Endothelial cell of umbilical vein (primary cell): Measurements from ENCODE around the gene RPS16.

Source experiments
- EZH2 ChIP-seq: IDR thresholded peaks from 2 replicates; pipeline ENCODE4 v1.6.1; 2012; ENCODE audit warnings: borderline replicate concordance, low read depth, mild to moderate bottlenecking, moderate library complexity, low read length, inconsistent platforms; ENCODE audit not compliant: severe bottlenecking
- FOS ChIP-seq: IDR thresholded peaks from 2 replicates; pipeline ENCODE4 v1.6.1; 2011; ENCODE audit warnings: mild to moderate bottlenecking, low read length, moderate library complexity, borderline replicate concordance; ENCODE audit not compliant: insufficient read depth
- GATA2 ChIP-seq: IDR thresholded peaks from 2 replicates; pipeline ENCODE4 v1.7.0; 2011; ENCODE audit warnings: low read depth, mild to moderate bottlenecking, moderate library complexity, mixed read lengths, low read length; ENCODE audit not compliant: insufficient read length, insufficient read depth
- JUN ChIP-seq: IDR thresholded peaks from 2 replicates; pipeline ENCODE4 v1.6.1; 2011; ENCODE audit warnings: borderline replicate concordance, low read depth; ENCODE audit not compliant: insufficient read length, insufficient read depth
- MYC ChIP-seq: IDR thresholded peaks from one replicate; pipeline ENCODE4 v1.6.1; 2011; ENCODE audit warnings: mild to moderate bottlenecking, low read depth, low read length
- POLR2A ChIP-seq: IDR thresholded peaks from 2 replicates; pipeline ENCODE4 v1.6.1; 2012; ENCODE audit warnings: low read depth, mild to moderate bottlenecking, control low read depth, low read length
- POLR2AphosphoS5 ChIP-seq: IDR thresholded peaks from 2 replicates; pipeline ENCODE4 v1.6.1; 2012; ENCODE audit warnings: low read depth, mild to moderate bottlenecking, control low read depth, low read length, moderate library complexity; ENCODE audit not compliant: insufficient read depth
- TF ChIP-seq, protein P1 (sequence below), 2 donors: IDR thresholded peaks; 1 replicate in 1 of 2; 2 replicates in 1 of 2; pipeline ENCODE4 v1.5.1; 2011; ENCODE audit warnings: low read length in 2 of 2, mild to moderate bottlenecking in 2 of 2, moderate library complexity in 2 of 2, control low read depth in 1 of 2, inconsistent platforms in 1 of 2, low read depth in 1 of 2; ENCODE audit not compliant: insufficient read depth in 1 of 2; ENCODE audit errors: extremely low read depth in 1 of 2

DNA sequence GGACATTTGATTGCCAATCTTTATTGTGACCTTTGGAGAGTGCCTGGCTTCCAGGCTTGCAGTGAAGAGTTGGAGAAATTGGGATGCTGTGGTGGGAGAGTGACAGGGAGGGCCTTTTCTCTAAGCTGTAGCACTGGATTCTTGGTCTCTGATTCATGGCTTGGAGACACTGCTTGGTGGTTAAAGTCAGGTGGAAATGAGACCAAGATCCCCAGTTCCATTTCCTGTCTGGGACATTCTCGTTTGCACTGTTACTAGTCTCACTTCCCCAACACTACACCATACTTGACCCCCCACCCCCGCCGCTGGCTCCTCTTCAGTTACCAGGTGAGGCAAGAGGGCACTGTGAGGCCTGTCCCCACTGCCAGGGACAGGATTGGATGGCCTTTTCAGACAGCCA is 12.5 kb upstream of the RPS16 start:
- TF ChIP-seq GATA2 (no peak), POLR2A (no peak), EZH2 (no peak), MYC (no peak), FOS (no peak), POLR2AphosphoS5 (no peak), JUN (no peak)
- TF ChIP-seq, protein P1, sequence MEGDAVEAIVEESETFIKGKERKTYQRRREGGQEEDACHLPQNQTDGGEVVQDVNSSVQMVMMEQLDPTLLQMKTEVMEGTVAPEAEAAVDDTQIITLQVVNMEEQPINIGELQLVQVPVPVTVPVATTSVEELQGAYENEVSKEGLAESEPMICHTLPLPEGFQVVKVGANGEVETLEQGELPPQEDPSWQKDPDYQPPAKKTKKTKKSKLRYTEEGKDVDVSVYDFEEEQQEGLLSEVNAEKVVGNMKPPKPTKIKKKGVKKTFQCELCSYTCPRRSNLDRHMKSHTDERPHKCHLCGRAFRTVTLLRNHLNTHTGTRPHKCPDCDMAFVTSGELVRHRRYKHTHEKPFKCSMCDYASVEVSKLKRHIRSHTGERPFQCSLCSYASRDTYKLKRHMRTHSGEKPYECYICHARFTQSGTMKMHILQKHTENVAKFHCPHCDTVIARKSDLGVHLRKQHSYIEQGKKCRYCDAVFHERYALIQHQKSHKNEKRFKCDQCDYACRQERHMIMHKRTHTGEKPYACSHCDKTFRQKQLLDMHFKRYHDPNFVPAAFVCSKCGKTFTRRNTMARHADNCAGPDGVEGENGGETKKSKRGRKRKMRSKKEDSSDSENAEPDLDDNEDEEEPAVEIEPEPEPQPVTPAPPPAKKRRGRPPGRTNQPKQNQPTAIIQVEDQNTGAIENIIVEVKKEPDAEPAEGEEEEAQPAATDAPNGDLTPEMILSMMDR (IDR thresholded peaks at IDR 0.05; ENCODE audit: extremely low read depth in 1 of 2, insufficient read depth in 1 of 2, low read depth in 1 of 2, low read length in 2 of 2), result no peak
